Gastroesophageal sphincter (tissue), 4 donors: ENCODE results near the gene IQGAP2. TPM values are rescaled to one million over a fixed set of nuclear protein-coding genes. Genes with fewer than 3 reads are reported as not detected.

Experiments used
- ATAC-seq: fragments of 150-250 bp; one replicate; pipeline ENCODE4 v1.9.1; 2016; ENCODE audit warnings: mild to moderate bottlenecking, moderate library complexity
- H3K27ac ChIP-seq, 4 donors: fragments of 200-600 bp; sonication (generic) in 3 of 4; 1 replicate in 3 of 4; 2 replicates in 1 of 4; pipeline ENCODE4 v1.5.1; 2016 to 2019
- H3K27me3 ChIP-seq: fragments of 200-600 bp; sonication (generic); one replicate; pipeline ENCODE4 v1.5.1; 2019
- H3K36me3 ChIP-seq, 2 donors: fragments of 200-600 bp; sonication (generic); one replicate each; pipeline ENCODE4 v1.5.1; 2019; ENCODE audit warnings: control low read depth in 1 of 2
- H3K4me1 ChIP-seq, 3 donors: fragments of 200-600 bp; sonication (generic); 1 replicate in 2 of 3; 2 replicates in 1 of 3; pipeline ENCODE4 v1.5.1; 2016 to 2019; ENCODE audit warnings: control low read depth in 2 of 3
- H3K4me3 ChIP-seq, 2 donors: fragments of 200-600 bp; sonication (generic); one replicate each; pipeline ENCODE4 v1.5.1; 2019; ENCODE audit warnings: mild to moderate bottlenecking in 1 of 2, moderate library complexity in 1 of 2
- H3K9me3 ChIP-seq, 3 donors: fragments of 200-600 bp; sonication (generic); one replicate each; pipeline ENCODE4 v1.5.1; 2017 to 2019; ENCODE audit warnings: control low read depth in 2 of 3
- CTCF ChIP-seq, 4 experiments: fragments of 200-600 bp in 2 of 4; fragments of 450-650 bp in 2 of 4; sonication (generic) in 1 of 4; IDR thresholded peaks; one replicate each; pipeline ENCODE4 v1.5.1; 2017 to 2019; ENCODE audit warnings: antibody characterized with exemption in 4 of 4, mild to moderate bottlenecking in 2 of 4, moderate library complexity in 2 of 4
- EP300 ChIP-seq: sonication (generic); formaldehyde crosslinking; IDR thresholded peaks from one replicate; pipeline ENCODE4 v1.6.1; 2017; ENCODE audit warnings: antibody characterized with exemption, mild to moderate bottlenecking
- POLR2A ChIP-seq, 2 donors: fragments of 450-650 bp; IDR thresholded peaks; one replicate each; pipeline ENCODE4 v1.6.1; 2017; ENCODE audit warnings: antibody characterized with exemption in 2 of 2, mild to moderate bottlenecking in 2 of 2, moderate library complexity in 1 of 2
- POLR2AphosphoS5 ChIP-seq: sonication (generic); formaldehyde crosslinking; IDR thresholded peaks from one replicate; pipeline ENCODE4 v1.6.1; 2017; ENCODE audit warnings: antibody characterized with exemption
- WGBS, 2 donors: methylation state at CpG; one replicate each; pipeline ENCODE4 v1.1.5; 2018; ENCODE audit warnings: low coverage in 1 of 2; 5-methylcytosine and 5-hydroxymethylcytosine counted together
- total RNA-seq, 4 donors: library from RNA; depleted of rRNA; stranded (reverse); fragments of >200 nt; gene quantifications; one replicate each; pipeline ENCODE4 v1.1.0, GENCODE V29; 2016

IQGAP2 gene
- total RNA-seq, 4 donors from 2014 or later = 15.7 to 34.4 (median 25.8) TPM

GRCh38 chr5:76610196-76610595 is 207.1 kb downstream of the IQGAP2 start:
- no peak overlapping the region for H3K4me3 ChIP-seq
- no peaks in the 10 kb centered on the region for H3K36me3 ChIP-seq
- TF ChIP-seq POLR2AphosphoS5 (no peak), POLR2A (IDR thresholded peaks at IDR 0.05) (no peak), CTCF (IDR thresholded peaks at IDR 0.05) (no peak), EP300 (no peak)
- no peak overlapping the region for H3K27ac ChIP-seq
- ATAC-seq = no peak
- H3K9me3 ChIP-seq = no peaks in the 10 kb centered on the region
- peaks cover 0 to 16% (median 0%) of the 10 kb centered on the region in 3 donors for H3K4me1 ChIP-seq
- H3K27me3 ChIP-seq = no peaks in the 10 kb centered on the region
- WGBS, 2 donors = 38 to 54% methylated on average over 1 of the region's 1 CpG

- TF ChIP-seq EP300 = no peak
- no peak for TF ChIP-seq CTCF (IDR thresholded peaks at IDR 0.05)
- Histone ChIP-seq H3K36me3 (no peaks in the 10 kb centered on the region), H3K9me3 (no peaks in the 10 kb centered on the region), H3K4me1 (peaks cover 0 to under 1% (median 0%) of the 10 kb centered on the region in 3 donors), H3K27me3 (no peaks in the 10 kb centered on the region), H3K4me3 (no peak overlapping the region), H3K27ac (no peak overlapping the region)
- WGBS, 2 donors = 80% methylated on average over 2 of the region's 5 CpGs; no CpG with 5 or more reads in 1 of the 2 donors
- ATAC-seq = no peak
Measured at GRCh38 chr5:76612942-76613341, 209.9 kb downstream of the IQGAP2 start.

GRCh38 chr5:76615759-76616158 is 212.7 kb downstream of the IQGAP2 start:
- H3K4me3 ChIP-seq = no peak overlapping the region
- TF ChIP-seq EP300 = no peak
- no peak for TF ChIP-seq POLR2A (IDR thresholded peaks at IDR 0.05)
- TF ChIP-seq POLR2AphosphoS5 = no peak
- TF ChIP-seq CTCF (IDR thresholded peaks at IDR 0.05) = no peak
- H3K27ac ChIP-seq = no peak overlapping the region
- H3K4me1 ChIP-seq = no peaks in the 10 kb centered on the region
- WGBS, 2 donors = 69 to 70% methylated on average over 2 of the region's 2 CpGs
- H3K36me3 ChIP-seq = no peaks in the 10 kb centered on the region
- H3K27me3 ChIP-seq = no peaks in the 10 kb centered on the region
- ATAC-seq = no peak
- H3K9me3 ChIP-seq = no peaks in the 10 kb centered on the region

GRCh38 chr5:76616206-76616605 is 213.1 kb downstream of the IQGAP2 start:
- H3K27me3 ChIP-seq = no peaks in the 10 kb centered on the region
- H3K36me3 ChIP-seq = no peaks in the 10 kb centered on the region
- H3K27ac ChIP-seq = no peak overlapping the region
- no peaks in the 10 kb centered on the region for H3K9me3 ChIP-seq
- H3K4me1 ChIP-seq = no peaks in the 10 kb centered on the region
- WGBS, 2 donors = 83 to 85% methylated on average over 2 of the region's 2 CpGs
- no peak overlapping the region for H3K4me3 ChIP-seq
- ATAC-seq = no peak
- TF ChIP-seq POLR2AphosphoS5 = no peak
- TF ChIP-seq POLR2A (IDR thresholded peaks at IDR 0.05) = no peak
- TF ChIP-seq CTCF (IDR thresholded peaks at IDR 0.05) = no peak
- no peak for TF ChIP-seq EP300

GRCh38 chr5:76617229-76617628 is 214.1 kb downstream of the IQGAP2 start:
- WGBS, 2 donors = 75 to 81% methylated on average over 4 of the region's 4 CpGs
- H3K4me3 ChIP-seq = no peak overlapping the region
- no peaks in the 10 kb centered on the region for H3K4me1 ChIP-seq
- ATAC-seq = no peak
- no peaks in the 10 kb centered on the region for H3K9me3 ChIP-seq
- H3K27ac ChIP-seq = no peak overlapping the region
- TF ChIP-seq CTCF (IDR thresholded peaks at IDR 0.05) = no peak
- no peak for TF ChIP-seq POLR2AphosphoS5
- no peak for TF ChIP-seq EP300
- TF ChIP-seq POLR2A (IDR thresholded peaks at IDR 0.05) = no peak
- H3K36me3 ChIP-seq = no peaks in the 10 kb centered on the region
- no peaks in the 10 kb centered on the region for H3K27me3 ChIP-seq
